GM21360 (cell line): Measurements from ENCODE around the gene C22orf15.
"Not testable (repeated sequence)": the region's sequence is repeated elsewhere in the genome, so short reads cannot be mapped to it uniquely, and the experiment has no call there.

ENCODE experiments used
- ATAC-seq: cut with Tn5 transposase; IDR thresholded peaks from one replicate; pipeline ENCODE4 v1.9.1; 2021; ENCODE audit warnings: mild to moderate bottlenecking, moderate library complexity; ENCODE audit not compliant: unreplicated experiment

The C22orf15 gene, protein sequence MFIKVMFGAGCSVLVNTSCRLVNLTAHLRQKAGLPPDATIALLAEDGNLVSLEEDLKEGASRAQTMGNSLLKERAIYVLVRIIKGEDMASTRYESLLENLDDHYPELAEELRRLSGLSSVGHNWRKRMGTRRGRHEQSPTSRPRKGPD

DNA sequence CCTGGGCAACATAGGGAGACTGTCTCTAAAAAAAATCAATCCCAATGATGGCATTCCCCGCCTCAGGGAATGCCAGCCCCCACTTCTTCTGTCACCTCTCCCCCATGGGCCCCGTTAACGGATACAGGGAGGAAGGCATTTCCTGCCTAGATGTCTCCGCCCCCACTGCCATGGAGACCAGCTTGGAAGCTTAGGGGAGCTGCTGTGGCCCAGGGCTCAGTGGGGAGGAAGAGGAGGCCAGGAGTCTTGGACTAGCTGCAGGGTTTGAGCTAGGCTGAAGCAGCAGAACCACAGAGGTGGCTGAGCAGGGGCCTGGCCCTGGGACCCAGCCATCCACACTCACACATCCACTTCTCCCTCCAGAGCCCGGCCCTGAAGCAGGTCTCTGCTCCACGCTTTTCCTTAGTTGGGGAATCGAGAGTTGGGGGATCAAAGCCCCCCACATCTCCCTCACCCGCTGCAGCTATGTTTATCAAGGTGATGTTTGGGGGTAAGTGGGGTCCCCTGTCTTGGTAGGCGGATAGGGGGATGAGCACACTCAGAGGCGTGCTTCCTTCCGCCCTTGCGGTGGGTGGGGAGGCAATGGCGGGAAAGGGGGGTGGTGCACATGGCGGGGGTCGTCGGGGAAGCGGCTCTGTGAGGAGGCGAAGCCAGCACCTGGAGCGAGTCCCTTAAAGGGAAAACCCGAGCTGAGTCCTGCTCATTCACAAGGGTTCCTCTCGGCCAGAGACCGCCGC, at the start of gene C22orf15:
Gene C22orf15, plus strand, starts transcription at position 149 of the 737 bp plus-strand sequence. Its CDS starts 317 bp downstream, at position 466.
- no peak for ATAC-seq

DNA sequence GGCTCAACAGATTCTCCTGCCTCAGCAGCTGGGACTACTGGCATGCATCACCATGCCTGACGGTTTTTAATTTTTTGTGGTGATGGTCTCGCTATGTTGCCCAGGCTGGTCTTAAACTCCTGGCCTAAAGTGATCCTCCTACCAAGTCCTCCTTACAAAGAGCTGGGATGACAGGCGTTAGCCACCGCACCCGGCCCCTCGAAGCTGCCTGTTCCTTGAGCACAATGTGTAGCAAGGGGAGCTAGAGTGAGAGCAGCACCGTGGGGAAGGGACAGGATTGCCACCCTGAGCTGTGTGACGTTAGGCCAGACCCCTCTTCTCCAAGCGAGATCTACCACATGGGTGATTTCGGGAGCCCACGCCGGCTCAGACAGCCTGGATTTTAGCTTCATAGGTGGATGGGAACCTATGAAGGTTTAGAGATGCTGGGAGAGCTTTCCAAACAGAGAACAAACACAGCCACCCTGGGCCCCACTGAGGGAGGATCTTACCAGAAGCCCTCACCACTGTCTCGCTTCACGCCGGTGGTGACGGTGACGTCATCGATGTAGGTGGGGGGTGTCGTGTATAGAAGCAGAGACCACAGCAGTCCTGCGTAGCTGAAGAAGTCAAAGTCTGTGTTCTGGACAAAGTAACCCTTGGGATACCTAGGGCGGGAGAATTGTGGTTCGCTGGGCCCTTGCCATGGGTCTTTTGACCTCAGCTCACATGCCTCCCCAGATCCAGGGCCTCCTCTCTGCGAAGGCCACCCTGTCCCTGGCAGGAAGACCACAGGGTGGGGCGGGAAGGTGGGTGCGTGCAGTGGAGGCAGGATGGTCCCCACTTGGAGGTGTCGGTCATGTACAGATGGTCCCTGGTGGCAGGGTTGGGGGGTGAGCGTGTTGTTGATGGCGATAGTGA, 48.8 kb upstream of the C22orf15 start:
- no peak for ATAC-seq

DNA sequence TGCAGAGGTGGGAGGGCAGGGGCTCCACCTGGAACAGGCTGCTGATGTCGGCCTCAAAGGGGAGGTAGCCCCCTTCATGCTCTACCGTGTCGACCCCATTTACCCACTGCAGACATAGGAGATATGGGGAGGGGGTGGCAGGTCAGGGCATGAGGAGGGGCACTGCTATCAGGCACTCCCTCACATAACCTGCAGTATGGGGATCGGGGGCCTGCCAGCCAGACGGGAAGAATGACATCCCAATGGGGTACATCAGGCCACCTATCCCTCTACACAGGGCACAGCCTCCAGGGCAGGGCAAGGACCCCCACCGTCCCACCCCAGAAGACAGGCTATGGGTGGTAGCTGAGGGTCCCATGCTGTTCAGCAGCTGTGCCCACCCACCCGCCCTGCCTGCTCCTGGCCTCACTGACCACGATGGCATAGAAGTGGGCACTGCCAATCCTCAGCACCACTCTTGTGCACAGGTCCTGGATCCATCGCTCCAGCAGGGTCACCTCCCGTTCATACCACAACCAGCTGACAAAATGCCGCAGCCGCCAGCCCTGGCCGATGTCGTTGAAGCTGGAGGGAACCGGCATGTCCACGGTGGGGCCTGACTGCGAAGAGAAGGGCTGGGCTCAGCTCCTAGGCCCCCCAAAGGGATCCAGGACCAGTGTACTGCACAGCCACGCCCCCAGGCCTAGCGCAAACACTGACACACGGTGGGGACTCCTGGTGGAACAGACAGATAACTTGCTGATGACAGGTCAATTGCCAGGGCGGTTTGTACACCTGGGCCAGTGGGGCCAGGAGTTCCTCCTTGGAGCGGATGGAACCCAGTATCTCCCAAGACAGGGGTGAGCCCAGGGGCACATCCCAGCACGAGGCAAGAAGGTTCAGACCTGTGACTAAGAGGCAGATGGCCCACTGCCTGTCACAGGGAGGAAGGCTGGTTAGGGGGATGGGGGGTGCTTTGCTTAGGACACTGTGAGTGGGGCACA, 47.9 kb upstream of the C22orf15 start:
- no peak for ATAC-seq

DNA sequence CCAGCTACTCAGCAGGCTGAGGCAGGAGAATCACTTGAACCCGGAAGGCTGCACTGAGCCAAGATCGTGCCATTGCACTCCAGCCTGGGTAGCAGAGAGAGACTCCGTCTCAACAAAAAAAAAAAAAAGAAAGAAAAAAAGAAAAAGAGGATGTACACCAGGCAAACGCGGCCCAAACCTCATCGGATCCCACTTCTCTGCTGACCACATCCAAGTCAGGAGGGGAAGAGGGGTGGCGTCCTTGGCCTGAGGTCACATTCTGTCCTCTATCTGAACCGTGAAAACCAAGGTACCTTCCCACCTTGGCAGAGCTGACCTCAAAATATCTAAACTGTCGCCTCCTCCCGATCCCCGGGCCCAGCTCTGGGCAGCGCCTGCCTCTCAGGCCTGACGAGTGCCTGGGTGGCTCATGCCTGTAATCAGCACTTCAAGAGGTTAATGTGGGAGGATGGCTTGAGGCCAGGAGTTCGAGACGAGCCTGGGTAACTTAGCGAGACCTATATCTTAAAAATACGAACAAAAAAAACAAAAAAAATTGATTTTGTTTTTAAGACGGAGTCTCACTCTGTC, 46.9 kb upstream of the C22orf15 start:
- no peak for ATAC-seq

DNA sequence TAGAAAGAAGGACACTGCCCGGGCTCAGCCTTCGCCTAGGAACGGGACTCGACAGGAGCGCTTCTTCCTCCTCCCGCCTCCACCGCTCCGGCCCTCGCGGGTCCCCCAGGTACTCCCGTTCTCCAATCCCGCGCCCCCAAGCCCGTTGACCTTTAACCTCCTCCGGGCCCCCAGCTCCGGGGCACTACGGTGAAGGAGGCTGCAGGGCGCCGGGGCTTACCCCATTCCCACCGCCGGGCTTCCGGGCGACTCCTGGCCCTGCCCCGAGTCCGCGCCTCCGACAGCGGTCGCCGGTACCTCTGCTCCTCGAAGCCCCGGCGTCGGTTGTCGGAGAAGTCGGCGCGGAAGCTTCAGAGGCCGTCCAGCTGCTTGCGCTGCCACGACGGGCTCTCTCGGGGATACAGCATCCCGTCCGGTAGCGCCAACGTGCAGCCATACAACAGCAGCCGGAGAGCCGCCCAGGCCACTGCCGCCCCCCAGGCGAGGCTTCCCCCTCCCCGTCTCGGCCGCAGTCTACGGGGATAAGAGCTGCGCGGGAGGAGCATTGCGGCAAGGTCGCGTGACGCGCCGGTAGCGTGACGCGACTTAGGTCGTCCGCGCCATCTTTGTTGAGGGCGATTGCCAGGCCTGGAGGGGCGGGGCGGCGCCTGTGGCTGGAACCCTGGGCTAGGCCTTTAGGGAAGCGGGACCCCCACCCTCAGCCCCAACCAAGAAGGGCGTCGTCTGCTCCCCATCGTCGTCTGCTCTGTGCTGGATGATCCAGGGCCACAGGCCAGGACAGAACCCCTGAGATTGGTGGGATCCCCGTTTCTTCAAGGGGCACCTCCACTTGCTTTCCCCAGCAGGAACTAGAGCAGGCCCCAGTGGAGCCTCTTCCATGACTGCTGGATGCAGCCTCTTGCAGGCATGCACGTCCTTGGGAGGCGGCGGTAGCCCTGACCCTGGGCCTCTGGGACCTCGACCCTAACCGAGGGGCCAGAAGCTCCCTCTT, 45.7 kb upstream of the C22orf15 start:
- peak; percentile 84 for ATAC-seq

DNA sequence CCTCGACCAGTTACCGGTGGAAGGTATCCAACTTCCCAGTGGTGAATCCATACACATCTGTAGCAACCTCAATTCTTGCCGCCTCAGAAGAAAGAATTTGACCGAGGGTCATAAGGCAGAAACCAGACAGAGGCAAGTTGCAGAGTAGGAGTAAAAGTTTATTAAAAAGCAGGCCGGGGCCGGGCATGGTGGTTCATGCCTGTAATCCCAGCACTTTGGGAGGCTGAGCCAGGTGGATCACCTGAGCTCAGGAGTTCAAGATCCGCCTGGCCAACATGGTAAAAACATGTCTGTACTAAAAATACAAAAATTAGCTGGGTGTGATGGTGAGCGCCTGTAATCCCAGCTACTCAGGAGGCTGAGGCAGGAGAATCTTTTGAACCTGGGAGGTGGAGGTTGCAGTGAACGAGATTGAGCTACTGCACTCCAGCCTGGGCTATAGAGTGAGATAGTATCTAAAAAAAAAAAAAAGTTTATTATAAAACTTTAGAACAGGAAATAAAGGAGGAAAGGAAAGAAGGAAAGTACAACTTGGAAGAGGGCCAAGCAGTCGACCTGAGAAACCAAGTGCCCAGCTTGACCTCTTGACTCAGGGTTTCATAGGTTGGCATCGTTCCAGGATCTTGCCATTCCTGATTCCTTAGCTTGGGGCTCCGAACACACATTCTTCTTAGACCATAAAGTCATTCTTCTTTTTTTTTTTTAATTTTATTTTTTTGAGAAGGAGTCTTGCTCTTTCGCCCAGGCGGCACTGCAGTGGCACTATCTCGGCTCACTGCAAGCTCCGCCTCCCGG, 44.2 kb upstream of the C22orf15 start:
- ATAC-seq: no peak

DNA sequence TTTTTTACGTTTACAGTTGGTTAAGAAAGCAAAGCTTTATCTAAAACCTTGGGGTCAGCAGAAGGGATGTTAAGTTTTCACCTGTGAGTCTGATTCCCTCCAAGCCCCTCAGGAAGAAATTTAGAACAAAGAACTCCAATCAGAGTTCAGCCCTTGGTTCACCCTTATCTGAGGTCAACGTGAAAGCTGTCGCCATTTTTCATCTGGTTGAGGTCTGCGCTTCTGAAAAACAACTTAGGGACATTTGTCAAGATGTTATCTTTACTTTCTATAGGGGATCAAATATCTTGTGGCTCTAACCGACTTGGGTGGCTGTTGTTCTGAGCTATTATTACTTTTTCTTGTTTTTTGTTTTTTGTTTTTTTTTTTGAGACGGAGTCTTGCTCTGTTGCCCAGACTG, 41.9 kb upstream of the C22orf15 start:
- ATAC-seq: no peak

DNA sequence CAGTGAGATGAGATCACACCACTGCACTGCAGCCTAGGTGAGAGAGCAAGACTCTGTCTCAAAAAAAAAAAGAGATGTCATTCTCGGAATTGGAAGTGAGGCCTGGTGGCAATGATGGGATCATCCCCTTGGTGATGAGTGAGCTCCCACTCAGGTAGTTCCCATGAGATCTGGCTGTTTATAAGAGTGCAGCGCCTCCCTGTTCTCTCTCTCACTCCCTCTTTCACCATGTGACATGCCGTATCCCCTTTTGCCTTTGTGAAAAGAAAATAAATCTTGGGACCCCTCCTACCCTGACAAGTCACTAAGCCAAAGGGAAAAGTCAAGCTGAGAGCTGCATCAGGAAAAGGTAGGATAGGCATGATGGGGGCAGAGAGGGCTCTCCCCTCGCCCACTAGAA, 40.6 kb upstream of the C22orf15 start:
- ATAC-seq: no peak

DNA sequence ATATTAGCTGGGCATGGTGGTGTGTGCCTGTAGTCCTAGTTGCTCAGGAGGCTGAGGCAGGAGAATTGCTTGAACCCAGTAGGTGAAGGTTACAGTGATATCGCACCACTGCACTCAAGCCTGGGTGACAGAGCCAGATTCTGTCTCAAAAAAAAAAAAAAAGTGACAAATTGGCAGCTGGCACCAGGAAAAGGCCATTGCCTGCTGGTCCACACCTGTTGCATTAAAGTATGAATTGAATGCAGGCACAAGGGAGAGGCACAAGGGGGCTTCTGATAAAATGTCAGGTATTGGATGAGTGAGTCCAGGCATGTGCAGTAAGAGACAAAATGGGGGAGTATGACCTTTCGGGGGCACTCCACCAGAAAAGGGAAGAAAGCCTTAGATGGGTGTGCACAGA, 40.1 kb upstream of the C22orf15 start:
- ATAC-seq: no peak

DNA sequence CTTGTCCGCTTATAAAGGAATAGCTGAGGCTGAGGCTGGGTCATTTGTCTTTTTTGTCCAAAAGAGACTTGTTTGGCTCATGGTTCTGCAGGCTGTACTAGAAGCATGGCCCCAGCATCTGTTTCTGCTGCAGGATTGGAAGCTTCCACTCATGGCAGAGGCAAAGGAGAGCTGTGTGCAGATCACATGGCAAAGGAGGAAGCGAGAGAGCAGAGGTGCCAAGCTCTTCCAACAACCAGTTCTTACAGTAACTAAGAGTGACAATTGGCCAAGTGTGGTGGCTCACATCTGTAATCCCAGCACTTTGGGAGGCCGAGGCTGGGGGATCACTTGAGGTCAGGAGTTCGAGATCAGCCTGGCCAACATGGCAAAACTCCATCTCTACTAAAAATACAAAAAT, 34.7 kb upstream of the C22orf15 start:
- not testable (repeated sequence) for ATAC-seq

DNA sequence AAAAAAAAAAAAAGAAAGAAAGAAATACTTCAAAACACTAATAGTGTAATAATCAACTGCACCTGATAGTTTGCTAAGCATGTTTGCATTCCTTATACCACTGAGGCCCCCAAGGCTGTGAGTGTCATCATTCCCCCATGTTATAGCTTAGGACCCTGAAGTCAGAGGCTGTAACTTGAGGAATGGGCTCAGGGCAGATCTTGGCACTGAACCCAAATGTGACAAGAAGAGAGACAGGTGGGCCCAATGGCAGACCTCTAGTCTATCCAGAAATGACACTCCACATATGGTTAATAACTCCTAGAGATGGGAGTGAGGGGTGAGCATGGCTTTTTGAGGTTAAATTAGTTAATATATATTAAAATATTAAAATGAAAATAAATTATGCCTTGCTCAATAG, 25.1 kb upstream of the C22orf15 start:
- no peak for ATAC-seq

DNA sequence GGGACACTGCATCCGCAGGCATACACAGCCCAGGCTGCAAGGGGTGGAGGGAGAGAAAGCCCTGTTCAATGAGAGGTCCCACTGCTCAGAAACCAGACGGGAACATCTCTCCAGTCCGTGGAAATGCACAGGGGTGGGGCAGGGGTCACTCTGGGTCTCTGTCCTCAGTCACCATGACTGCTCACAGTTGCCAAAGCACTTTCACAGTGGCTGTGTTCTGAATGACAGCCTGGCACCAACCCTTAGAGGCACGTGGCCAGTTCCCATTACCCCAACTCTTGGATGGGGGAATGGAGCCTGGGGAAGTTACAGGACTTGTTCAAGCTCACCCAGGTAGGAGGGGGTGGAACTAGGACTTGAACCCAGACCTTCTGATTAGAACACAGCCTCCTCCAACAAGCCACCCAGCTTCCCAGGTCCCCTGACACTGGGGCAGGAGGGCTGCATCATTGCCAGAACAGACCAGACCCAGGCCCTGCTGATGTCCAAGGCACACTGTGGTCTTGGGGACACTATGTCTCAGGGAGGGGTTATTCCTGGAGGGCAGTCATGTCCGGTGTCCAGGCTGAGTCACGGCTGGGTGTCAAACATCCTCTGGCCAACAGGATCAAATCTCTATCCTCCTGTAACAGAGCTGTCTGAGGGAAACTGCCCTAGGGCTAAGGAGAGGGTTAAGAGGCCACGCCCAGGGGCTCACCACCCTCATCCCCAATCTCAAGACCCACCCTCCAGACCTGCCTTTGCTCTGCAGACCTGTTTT, 20.1 kb upstream of the C22orf15 start:
- ATAC-seq: no peak

DNA sequence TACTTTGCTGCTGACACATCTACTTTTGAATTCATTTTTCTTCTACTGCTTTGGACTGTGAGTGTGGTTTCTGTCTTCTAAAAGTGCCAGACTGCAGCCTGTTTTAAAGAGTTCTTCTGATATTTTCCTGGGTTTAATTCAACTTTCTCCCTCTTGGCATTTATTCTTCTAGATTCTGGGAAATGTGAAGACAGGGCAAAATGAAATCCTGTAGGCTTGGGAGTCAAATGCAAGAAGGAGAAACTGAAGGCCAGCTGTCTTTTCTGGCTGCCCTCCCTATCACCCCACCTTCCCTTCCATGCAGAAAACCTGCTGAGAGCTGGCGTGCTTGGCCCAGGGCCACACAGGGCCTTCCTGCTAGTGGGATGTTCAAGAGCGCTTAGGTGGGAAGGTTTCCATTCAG, 19.5 kb upstream of the C22orf15 start:
- ATAC-seq: no peak

DNA sequence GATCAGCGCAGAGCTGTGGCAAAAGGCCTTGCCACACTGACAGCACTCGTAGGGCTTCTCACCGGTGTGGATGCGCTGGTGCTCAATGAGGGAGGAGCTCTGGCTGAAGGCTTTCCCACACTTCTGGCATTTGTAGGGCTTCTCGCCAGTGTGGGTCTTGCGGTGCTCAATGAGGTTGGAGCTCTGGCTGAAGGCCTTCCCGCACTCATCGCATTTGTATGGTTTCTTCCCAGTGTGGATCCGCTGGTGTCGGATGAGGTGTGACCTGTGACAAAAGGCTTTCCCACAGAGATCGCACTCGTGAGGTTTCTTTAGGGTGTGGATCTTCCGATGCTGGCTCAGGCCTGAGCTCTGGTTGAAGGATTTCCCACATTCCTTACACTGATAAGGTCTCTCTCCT, 18.8 kb upstream of the C22orf15 start:
- no peak for ATAC-seq

DNA sequence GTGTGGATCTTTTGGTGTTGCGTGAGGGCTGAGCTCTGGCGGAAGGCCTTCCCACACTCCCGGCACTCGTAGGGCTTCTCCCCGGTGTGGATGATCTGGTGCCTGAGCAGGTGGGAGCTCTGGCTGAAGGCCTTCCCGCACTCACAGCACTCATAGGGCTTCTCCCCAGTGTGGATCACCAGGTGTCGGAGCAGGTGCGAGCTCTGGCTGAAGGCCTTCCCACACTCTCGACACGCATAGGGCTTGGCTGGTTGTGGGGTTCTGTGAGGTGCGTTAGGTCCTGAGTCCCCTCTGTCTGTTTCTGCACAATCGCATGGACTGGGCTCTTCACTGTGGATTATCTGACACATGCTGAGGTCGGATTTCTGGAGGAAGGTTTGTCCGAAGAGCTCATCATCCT, 18.3 kb upstream of the C22orf15 start:
- no peak for ATAC-seq

DNA sequence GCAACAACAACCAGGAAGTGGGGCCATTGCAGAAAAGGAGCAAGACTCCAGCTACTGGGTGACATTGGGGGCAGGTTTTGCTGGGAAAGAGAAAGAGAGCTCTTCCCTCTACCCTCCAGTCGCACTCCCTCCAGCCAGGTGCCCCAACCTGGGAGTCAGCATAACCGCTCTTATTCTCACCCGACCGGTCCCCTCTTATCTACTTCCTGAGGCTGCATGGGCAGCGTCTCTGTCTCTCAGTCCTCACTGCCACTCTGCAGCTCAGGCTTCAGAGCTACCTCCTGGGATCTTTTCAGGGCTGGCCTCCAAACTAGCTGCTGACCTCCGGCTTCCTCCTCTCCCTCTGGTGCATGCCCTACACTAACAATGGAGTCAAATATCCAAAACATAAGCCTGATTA, 17.0 kb upstream of the C22orf15 start:
- no peak for ATAC-seq

DNA sequence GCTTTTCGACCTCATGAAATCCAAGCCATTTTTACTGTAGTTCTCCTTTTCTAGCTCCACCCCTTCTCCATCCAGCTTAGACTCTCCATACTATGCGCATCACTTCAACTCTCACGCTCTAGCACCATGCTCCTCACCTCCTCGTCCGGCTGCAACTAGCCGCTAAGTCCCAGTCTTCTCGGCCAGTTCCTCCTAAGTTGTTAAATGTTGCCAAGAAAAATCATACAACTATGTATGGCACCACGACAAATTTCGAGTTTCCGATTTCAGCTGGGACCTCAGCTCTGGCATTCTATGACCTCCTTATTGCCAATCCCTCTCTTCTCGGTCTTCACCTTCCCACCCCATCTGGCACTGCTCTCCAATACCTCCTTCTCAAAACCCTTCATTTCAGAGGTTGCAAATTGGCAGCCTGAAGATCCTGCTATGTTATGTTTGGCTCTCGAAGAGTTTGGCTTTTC, 12.9 kb upstream of the C22orf15 start:
- no peak for ATAC-seq

DNA sequence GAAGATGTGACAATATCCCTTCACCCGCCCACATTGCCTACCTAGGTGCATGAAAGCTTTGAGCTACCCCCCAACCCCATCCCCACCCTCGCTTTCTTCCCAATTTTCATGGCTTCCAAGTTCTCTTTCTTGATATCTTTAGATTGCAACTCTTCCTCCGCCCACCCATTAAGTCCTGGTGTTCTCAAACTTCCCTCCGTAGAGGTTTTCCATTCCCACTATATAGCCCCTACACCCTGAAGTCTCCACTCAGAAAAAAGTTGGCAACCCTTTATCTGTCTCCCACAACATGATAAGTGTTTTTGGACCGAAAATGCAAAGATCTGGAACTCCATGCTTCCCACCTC, 12.4 kb upstream of the C22orf15 start:
- no peak for ATAC-seq
